ENCODE data around the gene PTPA. TPM values are rescaled to one million over a fixed set of nuclear protein-coding genes. Genes with fewer than 3 reads are reported as not detected.

Gene PTPA
- total and polyA plus RNA-seq, 2 donors (not counting 3 experiments of a cell fraction or from before 2014, with no cell fraction given): 97.7 to 121 TPM

- Histone ChIP-seq H3K9me1 (replicated peaks; ENCODE audit: control insufficient read depth, extremely low read depth, insufficient read depth, low read length) (no peaks in the 10 kb centered on the region), H3K9ac (replicated peaks; ENCODE audit: extremely low read depth, insufficient read depth, low read length) (no peak overlapping the region), H4K20me1 (replicated peaks; ENCODE audit: control insufficient read depth, extremely low read depth, insufficient read depth, low read length) (no peaks in the 10 kb centered on the region), H3K4me2 (ENCODE audit: insufficient read depth, low read length) (no peak overlapping the region), H3K4me1 (ENCODE audit: control insufficient read depth, extremely low read depth, insufficient read depth, low read length) (peaks cover under 1% of the 10 kb centered on the region), H3K4me3 (replicated peaks in 1 of 3; ENCODE audit: insufficient read depth in 1 of 3, low read depth in 1 of 3, low read length in 3 of 3) (no peak overlapping the region), H3K79me2 (ENCODE audit: control insufficient read depth, insufficient read depth, low read length) (no peaks in the 10 kb centered on the region), H3K27me3 (ENCODE audit: control insufficient read depth in 2 of 2, insufficient read depth in 2 of 2, low read length in 2 of 2) (no peaks in the 10 kb centered on the region), H3K9me3 (replicated peaks; ENCODE audit: control insufficient read depth, insufficient read depth, low read length) (no peaks in the 10 kb centered on the region), H2AFZ (ENCODE audit: low read depth, low read length) (no peak overlapping the region), H3K36me3 (ENCODE audit: control insufficient read depth in 2 of 2, extremely low read depth in 1 of 2, insufficient read depth in 2 of 2, low read length in 2 of 2) (peaks cover 6 to 26% of the 10 kb centered on the region in 2 experiments), H3K27ac (ENCODE audit: insufficient read depth, low read depth, low read length) (no peak overlapping the region)
- FAIRE-seq (no peak), DNase-seq (ENCODE audit: low read depth, low spot score) (no peak)
- ChIA-PET CTCF (interaction anchor here (0.7 to 12.6 kb wide), 4 partner anchors 10 to 490 kb away, joined by 3 to 232 read pairs (median 6); partner anchors contain the start of genes C9orf50 and NTMT1), POLR2A (no interaction called here)
- no TSS peak for BruUV-seq (replicated peaks)
- intact Hi-C loops (cut with micrococcal nuclease) (no loop called here), dilution Hi-C loops (cut with MboI; ENCODE audit: extremely low pct_ligation_motif_present, low sequenced_read_pairs) (no loop called here)
- TF ChIP-seq GATA2 (IDR thresholded peaks at IDR 0.05; ENCODE audit: insufficient read depth, insufficient read length, low read depth, low read length) (no peak), FOS (IDR thresholded peaks at IDR 0.05; ENCODE audit: borderline replicate concordance, insufficient read depth, low read length) (no peak), POLR2AphosphoS5 (IDR thresholded peaks at IDR 0.05; ENCODE audit: insufficient read depth, low read depth, low read length) (no peak), EZH2 (IDR thresholded peaks at IDR 0.05; ENCODE audit: borderline replicate concordance, low read depth, low read length, severe bottlenecking) (no peak), POLR2A (IDR thresholded peaks at IDR 0.05; ENCODE audit: low read depth, low read length) (no peak), MAX (IDR thresholded peaks at IDR 0.05; ENCODE audit: insufficient read depth, insufficient read length) (no peak), JUN (IDR thresholded peaks at IDR 0.05; ENCODE audit: borderline replicate concordance, insufficient read depth, insufficient read length, low read depth) (no peak), MYC (IDR thresholded peaks at IDR 0.05; ENCODE audit: low read depth, low read length) (no peak)
- TF ChIP-seq, protein P1, sequence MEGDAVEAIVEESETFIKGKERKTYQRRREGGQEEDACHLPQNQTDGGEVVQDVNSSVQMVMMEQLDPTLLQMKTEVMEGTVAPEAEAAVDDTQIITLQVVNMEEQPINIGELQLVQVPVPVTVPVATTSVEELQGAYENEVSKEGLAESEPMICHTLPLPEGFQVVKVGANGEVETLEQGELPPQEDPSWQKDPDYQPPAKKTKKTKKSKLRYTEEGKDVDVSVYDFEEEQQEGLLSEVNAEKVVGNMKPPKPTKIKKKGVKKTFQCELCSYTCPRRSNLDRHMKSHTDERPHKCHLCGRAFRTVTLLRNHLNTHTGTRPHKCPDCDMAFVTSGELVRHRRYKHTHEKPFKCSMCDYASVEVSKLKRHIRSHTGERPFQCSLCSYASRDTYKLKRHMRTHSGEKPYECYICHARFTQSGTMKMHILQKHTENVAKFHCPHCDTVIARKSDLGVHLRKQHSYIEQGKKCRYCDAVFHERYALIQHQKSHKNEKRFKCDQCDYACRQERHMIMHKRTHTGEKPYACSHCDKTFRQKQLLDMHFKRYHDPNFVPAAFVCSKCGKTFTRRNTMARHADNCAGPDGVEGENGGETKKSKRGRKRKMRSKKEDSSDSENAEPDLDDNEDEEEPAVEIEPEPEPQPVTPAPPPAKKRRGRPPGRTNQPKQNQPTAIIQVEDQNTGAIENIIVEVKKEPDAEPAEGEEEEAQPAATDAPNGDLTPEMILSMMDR (IDR thresholded peaks at IDR 0.05; ENCODE audit: extremely low read depth in 1 of 2, insufficient read depth in 1 of 2, low read depth in 1 of 2, low read length in 2 of 2): no peak
Measured at GRCh38 chr9:129133082-129133481, 21.9 kb downstream of the PTPA start.

Data from endothelial cell of umbilical vein (primary cell).